Activated naive CD4-positive, alpha-beta T cell treated with anti-CD3 and anti-CD28 coated beads, Interleukin-2, amount 50 U/mL, for 24 hours (primary cell): Measurements from ENCODE around the gene MERTK.

ENCODE experiments used
- H3K27ac Mint-ChIP-seq: one replicate; pipeline ENCODE4 v1.8.0; 2021; ENCODE audit warnings: mild to moderate bottlenecking, mixed read lengths
- H3K27me3 Mint-ChIP-seq: one replicate; pipeline ENCODE4 v1.8.0; 2021; ENCODE audit warnings: mixed read lengths
- H3K36me3 Mint-ChIP-seq: one replicate; pipeline ENCODE4 v1.8.0; 2021; ENCODE audit warnings: mixed read lengths
- H3K4me1 Mint-ChIP-seq: one replicate; pipeline ENCODE4 v1.8.0; 2021; ENCODE audit warnings: mixed read lengths
- H3K4me3 Mint-ChIP-seq: one replicate; pipeline ENCODE4 v1.8.0; 2021; ENCODE audit warnings: mild to moderate bottlenecking, mixed read lengths
- H3K9me3 Mint-ChIP-seq: one replicate; pipeline ENCODE4 v1.8.0; 2021; ENCODE audit warnings: mixed read lengths

Gene MERTK

GRCh38 chr2:111977240-111977639, 78.8 kb downstream of the MERTK start:
- H3K36me3 Mint-ChIP-seq: peaks cover 11% of the 10 kb centered on the region
- H3K9me3 Mint-ChIP-seq: peaks cover 13% of the 10 kb centered on the region
- H3K4me3 Mint-ChIP-seq: no peak overlapping the region
- H3K27me3 Mint-ChIP-seq: no peaks in the 10 kb centered on the region
- H3K4me1 Mint-ChIP-seq: no peaks in the 10 kb centered on the region
- no peak overlapping the region for H3K27ac Mint-ChIP-seq

- H3K4me3 Mint-ChIP-seq: no peak overlapping the region
- no peaks in the 10 kb centered on the region for H3K27me3 Mint-ChIP-seq
- H3K36me3 Mint-ChIP-seq: peaks cover 11% of the 10 kb centered on the region
- H3K4me1 Mint-ChIP-seq: no peaks in the 10 kb centered on the region
- no peak overlapping the region for H3K27ac Mint-ChIP-seq
- H3K9me3 Mint-ChIP-seq: peaks cover 13% of the 10 kb centered on the region
Observed at GRCh38 chr2:111978452-111979170, 80.2 kb downstream of the MERTK start.

GRCh38 chr2:111981666-111982065, 83.3 kb downstream of the MERTK start:
- H3K27me3 Mint-ChIP-seq: no peaks in the 10 kb centered on the region
- H3K4me3 Mint-ChIP-seq: no peak overlapping the region

GRCh38 chr2:111982822-111983221, 84.4 kb downstream of the MERTK start:
- no peaks in the 10 kb centered on the region for H3K4me1 Mint-ChIP-seq
- no peak overlapping the region for H3K4me3 Mint-ChIP-seq
- H3K27ac Mint-ChIP-seq: no peak overlapping the region
- peaks cover 4% of the 10 kb centered on the region for H3K36me3 Mint-ChIP-seq
- no peaks in the 10 kb centered on the region for H3K27me3 Mint-ChIP-seq
- peaks cover under 1% of the 10 kb centered on the region for H3K9me3 Mint-ChIP-seq

More at GRCh38 chr2:111981666-111982065, 83.3 kb downstream of the MERTK start:
- Mint-ChIP-seq H3K4me1 (no peaks in the 10 kb centered on the region), H3K36me3 (peaks cover 10% of the 10 kb centered on the region), H3K9me3 (peaks cover 12% of the 10 kb centered on the region), H3K27ac (no peak overlapping the region)

GRCh38 chr2:111983478-111984212, 85.2 kb downstream of the MERTK start:
- Mint-ChIP-seq H3K4me1 (no peaks in the 10 kb centered on the region), H3K27me3 (no peaks in the 10 kb centered on the region), H3K36me3 (peaks cover 1% of the 10 kb centered on the region), H3K4me3 (no peak overlapping the region), H3K9me3 (no peaks in the 10 kb centered on the region), H3K27ac (no peak overlapping the region)

GRCh38 chr2:111984213-111984604, 85.8 kb downstream of the MERTK start:
- no peaks in the 10 kb centered on the region for H3K9me3 Mint-ChIP-seq
- H3K36me3 Mint-ChIP-seq: no peaks in the 10 kb centered on the region
- no peak overlapping the region for H3K27ac Mint-ChIP-seq
- no peaks in the 10 kb centered on the region for H3K27me3 Mint-ChIP-seq
- no peak overlapping the region for H3K4me3 Mint-ChIP-seq
- no peaks in the 10 kb centered on the region for H3K4me1 Mint-ChIP-seq

- Mint-ChIP-seq H3K4me1 (no peaks in the 10 kb centered on the region), H3K4me3 (no peak overlapping the region), H3K36me3 (no peaks in the 10 kb centered on the region), H3K27ac (no peak overlapping the region), H3K9me3 (no peaks in the 10 kb centered on the region), H3K27me3 (no peaks in the 10 kb centered on the region)
Observed at GRCh38 chr2:111985514-111985913, 87.1 kb downstream of the MERTK start.

GRCh38 chr2:111986116-111986900, 87.9 kb downstream of the MERTK start:
- Mint-ChIP-seq H3K36me3 (no peaks in the 10 kb centered on the region), H3K9me3 (no peaks in the 10 kb centered on the region), H3K4me1 (no peaks in the 10 kb centered on the region), H3K27me3 (no peaks in the 10 kb centered on the region), H3K27ac (no peak overlapping the region), H3K4me3 (no peak overlapping the region)

GRCh38 chr2:111990375-111990774, 92.0 kb downstream of the MERTK start:
- Mint-ChIP-seq H3K4me1 (no peaks in the 10 kb centered on the region), H3K9me3 (no peaks in the 10 kb centered on the region), H3K4me3 (no peak overlapping the region), H3K36me3 (no peaks in the 10 kb centered on the region), H3K27ac (no peak overlapping the region), H3K27me3 (no peaks in the 10 kb centered on the region)

GRCh38 chr2:111990856-111991255, 92.4 kb downstream of the MERTK start:
- no peaks in the 10 kb centered on the region for H3K9me3 Mint-ChIP-seq

GRCh38 chr2:111994042-111994441, 95.6 kb downstream of the MERTK start:
- Mint-ChIP-seq H3K9me3 (no peaks in the 10 kb centered on the region), H3K4me3 (no peak overlapping the region), H3K27me3 (no peaks in the 10 kb centered on the region), H3K27ac (no peak overlapping the region), H3K36me3 (no peaks in the 10 kb centered on the region), H3K4me1 (no peaks in the 10 kb centered on the region)

More at GRCh38 chr2:111990856-111991255, 92.4 kb downstream of the MERTK start:
- Mint-ChIP-seq H3K27me3 (no peaks in the 10 kb centered on the region), H3K4me1 (no peaks in the 10 kb centered on the region), H3K4me3 (no peak overlapping the region), H3K27ac (no peak overlapping the region), H3K36me3 (no peaks in the 10 kb centered on the region)

GRCh38 chr2:111995148-111995547, 96.7 kb downstream of the MERTK start:
- Mint-ChIP-seq H3K36me3 (no peaks in the 10 kb centered on the region), H3K27ac (no peak overlapping the region), H3K4me3 (no peak overlapping the region), H3K4me1 (no peaks in the 10 kb centered on the region), H3K27me3 (no peaks in the 10 kb centered on the region), H3K9me3 (no peaks in the 10 kb centered on the region)

GRCh38 chr2:111999809-112000208, 101.4 kb downstream of the MERTK start:
- Mint-ChIP-seq H3K4me3 (no peak overlapping the region), H3K4me1 (peaks cover 11% of the 10 kb centered on the region), H3K9me3 (no peaks in the 10 kb centered on the region), H3K27me3 (no peaks in the 10 kb centered on the region), H3K36me3 (no peaks in the 10 kb centered on the region), H3K27ac (no peak overlapping the region)

GRCh38 chr2:112000399-112001135, 102.2 kb downstream of the MERTK start:
- no peaks in the 10 kb centered on the region for H3K36me3 Mint-ChIP-seq
- H3K27ac Mint-ChIP-seq: no peak overlapping the region
- no peaks in the 10 kb centered on the region for H3K27me3 Mint-ChIP-seq
- peaks cover 11% of the 10 kb centered on the region for H3K4me1 Mint-ChIP-seq
- H3K9me3 Mint-ChIP-seq: no peaks in the 10 kb centered on the region
- H3K4me3 Mint-ChIP-seq: no peak overlapping the region

GRCh38 chr2:112001136-112001715, 102.8 kb downstream of the MERTK start:
- H3K9me3 Mint-ChIP-seq: no peaks in the 10 kb centered on the region
- H3K4me1 Mint-ChIP-seq: peaks cover 11% of the 10 kb centered on the region
- no peaks in the 10 kb centered on the region for H3K36me3 Mint-ChIP-seq
- H3K27ac Mint-ChIP-seq: no peak overlapping the region
- H3K4me3 Mint-ChIP-seq: no peak overlapping the region
- H3K27me3 Mint-ChIP-seq: no peaks in the 10 kb centered on the region
